Upper lobe of right lung (tissue), 1 donor: Measurements from ENCODE around the gene SMARCAL1. TPM values are rescaled to one million over a fixed set of nuclear protein-coding genes. Genes with fewer than 3 reads are reported as not detected.
"Not testable (repeated sequence)": the region's sequence is repeated elsewhere in the genome, so short reads cannot be mapped to it uniquely, and the experiment has no call there.

Experiments used
- ATAC-seq: fragments of 200-7000 bp; cut with Tn5 transposase; one replicate; pipeline ENCODE4 v1.9.1; 2020; ENCODE audit warnings: mild to moderate bottlenecking, moderate library complexity
- DNase-seq: peaks from one replicate; pipeline ENCODE4 v3.0.0-alpha.2; 2020
- H3K27ac ChIP-seq: fragments of 200-600 bp; one replicate; pipeline ENCODE4 v1.8.0; 2022
- H3K27me3 ChIP-seq: fragments of 200-600 bp; one replicate; pipeline ENCODE4 v1.8.0; 2022; ENCODE audit warnings: mild to moderate bottlenecking
- H3K36me3 ChIP-seq: fragments of 200-600 bp; one replicate; pipeline ENCODE4 v1.8.0; 2022
- H3K4me1 ChIP-seq: fragments of 200-600 bp; one replicate; pipeline ENCODE4 v1.8.0; 2022
- H3K4me3 ChIP-seq: fragments of 200-600 bp; one replicate; pipeline ENCODE4 v1.8.0; 2022; ENCODE audit warnings: mild to moderate bottlenecking
- H3K9me3 ChIP-seq: fragments of 200-600 bp; one replicate; pipeline ENCODE4 v1.8.0; 2022
- CTCF ChIP-seq: fragments of 200-600 bp; IDR thresholded peaks from one replicate; pipeline ENCODE4 v1.8.0; 2022; ENCODE audit warnings: antibody characterized with exemption
- intact Hi-C: fragments of 100-400 bp; cut with DNase I; formaldehyde crosslinking; loops from one replicate; pipeline ENCODE4 v1.11.0; 2022
- total RNA-seq: library from RNA; stranded (reverse); fragmentation: NEBNext Ultra II Directional; extraction: Animal tissue kit (Norgen Biotek cat#: 25700); gene quantifications from one replicate; pipeline ENCODE4 v1.2.1, GENCODE V29; 2021
- donor health status: DM: no; HTN: yes; CAD: no; lungs with severe emphysema.

The SMARCAL1 gene
- total RNA-seq, 1 donor from 2014 or later, result 16.7 TPM

DNA sequence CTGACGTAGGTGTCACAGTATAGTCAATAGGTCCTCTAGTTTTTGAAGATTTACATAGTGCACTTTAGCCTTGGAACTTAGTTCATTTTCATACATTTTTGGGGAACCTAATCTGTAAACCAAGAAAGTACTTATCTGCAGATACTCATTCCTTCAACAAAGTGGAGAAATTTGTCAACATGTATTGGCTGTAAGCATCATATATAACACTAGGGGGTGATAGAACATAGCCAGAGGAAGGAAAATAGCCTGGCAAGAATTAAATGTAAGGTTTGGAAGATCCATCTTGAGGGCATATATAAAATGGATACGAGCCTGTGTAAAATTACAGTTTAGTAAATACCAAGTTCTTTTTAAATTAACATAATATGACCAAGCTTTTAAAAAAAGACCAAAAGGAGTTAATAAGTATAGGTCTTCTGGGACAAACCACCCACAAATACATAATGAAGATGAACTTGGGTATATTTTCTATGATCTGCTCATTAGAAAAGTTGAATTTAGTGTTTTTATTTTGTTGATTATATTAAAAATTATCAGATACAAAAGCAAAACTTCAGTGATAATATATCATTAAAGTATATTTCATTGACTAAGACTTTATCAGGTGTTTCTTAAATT, 104.6 kb downstream of the SMARCAL1 start:
- Histone ChIP-seq H3K4me1 (no peaks in the 10 kb centered on the region), H3K27me3 (no peaks in the 10 kb centered on the region), H3K27ac (no peak overlapping the region), H3K36me3 (no peaks in the 10 kb centered on the region), H3K4me3 (no peak overlapping the region), H3K9me3 (no peaks in the 10 kb centered on the region)
- DNase-seq (no peak), ATAC-seq (peak; percentile 57)
- intact Hi-C loops, result loop anchor here (5.0 kb wide), 1 partner anchor 150 kb away; no protein-coding TSS in a partner anchor
- TF ChIP-seq CTCF, result peak; percentile 71

DNA sequence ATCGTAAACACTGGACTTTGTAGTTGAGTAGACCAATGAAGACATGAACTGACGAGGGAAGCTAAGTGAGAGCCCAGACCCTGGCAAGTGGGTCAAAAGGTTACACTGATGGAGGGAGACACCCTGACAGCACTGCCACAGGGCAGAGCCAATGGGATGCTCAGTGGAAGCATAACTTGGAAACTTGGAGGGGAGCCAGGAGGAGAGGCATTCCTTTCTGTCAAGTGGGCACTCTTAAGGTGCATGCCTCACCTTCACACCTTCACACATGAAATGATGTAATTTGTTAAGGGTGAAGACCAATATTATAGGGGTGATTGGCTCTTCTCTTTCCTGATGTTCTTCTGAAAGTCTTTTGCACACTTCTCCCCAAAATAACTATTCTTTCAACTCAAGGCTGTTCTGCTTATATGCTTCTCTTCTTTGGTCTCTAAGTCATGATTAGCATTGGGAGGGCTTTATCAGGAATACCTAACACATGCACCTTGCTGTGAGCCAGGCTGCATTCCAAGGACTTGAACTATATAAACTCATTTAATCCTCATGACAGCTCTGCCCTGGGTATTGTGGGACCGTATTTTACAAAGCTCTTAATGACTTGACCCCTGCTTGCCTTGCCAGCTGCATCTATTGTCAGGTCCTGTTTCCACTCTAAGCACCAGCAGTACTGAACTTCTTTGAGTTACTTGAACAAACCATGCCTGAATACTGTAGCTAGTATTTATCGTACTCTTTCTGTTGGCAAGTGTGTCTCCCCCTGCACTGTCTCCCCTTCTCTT, 105.4 kb downstream of the SMARCAL1 start:
- Histone ChIP-seq H3K36me3 (no peaks in the 10 kb centered on the region), H3K4me1 (no peaks in the 10 kb centered on the region), H3K27ac (no peak overlapping the region), H3K9me3 (no peaks in the 10 kb centered on the region), H3K27me3 (no peaks in the 10 kb centered on the region), H3K4me3 (no peak overlapping the region)
- DNase-seq (no peak), ATAC-seq (peak; percentile 61)
- no peak for TF ChIP-seq CTCF
- intact Hi-C loops, result loop anchor here (5.0 kb wide), 1 partner anchor 150 kb away; no protein-coding TSS in a partner anchor

- intact Hi-C loops, result loop anchor here (5.0 kb wide), 1 partner anchor 149 kb away; no protein-coding TSS in a partner anchor
- not testable (repeated sequence) for H3K4me3 ChIP-seq, H3K4me1 ChIP-seq, H3K36me3 ChIP-seq, DNase-seq, H3K27ac ChIP-seq, H3K9me3 ChIP-seq, H3K27me3 ChIP-seq, ATAC-seq
Measured at GRCh38 chr2:216518566-216519119, 106.4 kb downstream of the SMARCAL1 start.

DNA sequence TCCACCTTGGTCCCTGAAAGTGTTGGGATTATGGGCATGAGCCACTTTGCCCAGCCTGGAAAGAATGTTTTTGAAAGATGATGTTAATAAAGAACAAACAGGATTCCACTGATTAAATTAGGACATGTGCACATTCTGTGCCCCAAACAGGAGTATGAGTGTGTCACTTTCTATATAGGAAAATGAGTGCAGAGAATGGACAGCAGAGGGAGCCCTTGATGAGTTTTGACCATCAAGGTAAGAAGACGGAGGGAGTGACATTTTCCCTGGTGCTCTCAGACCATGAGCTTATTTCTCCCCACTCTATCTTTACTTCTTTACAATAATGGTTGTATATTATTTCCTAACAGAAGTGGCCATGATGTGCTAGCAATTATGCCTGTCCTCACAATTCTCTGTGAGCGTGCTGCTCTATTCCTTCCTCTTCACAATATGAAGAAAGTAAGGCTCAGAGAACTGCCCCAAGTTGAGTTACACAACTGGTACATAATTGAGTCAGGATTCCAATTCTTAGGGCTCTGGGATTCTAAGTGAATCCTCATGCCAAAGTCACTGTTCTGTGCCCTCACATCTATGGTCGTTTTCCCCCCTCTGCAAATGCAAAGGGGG, 107.0 kb downstream of the SMARCAL1 start:
- no peak overlapping the region for H3K4me3 ChIP-seq
- H3K36me3 ChIP-seq, result no peaks in the 10 kb centered on the region
- DNase-seq (no peak), ATAC-seq (peak; percentile 86)
- H3K27ac ChIP-seq, result no peak overlapping the region
- no peaks in the 10 kb centered on the region for H3K9me3 ChIP-seq
- intact Hi-C loops, result loop anchor here (5.0 kb wide), 1 partner anchor 148 kb away; no protein-coding TSS in a partner anchor
- H3K4me1 ChIP-seq, result no peaks in the 10 kb centered on the region
- H3K27me3 ChIP-seq, result no peaks in the 10 kb centered on the region
- peak; percentile 85 for TF ChIP-seq CTCF

DNA sequence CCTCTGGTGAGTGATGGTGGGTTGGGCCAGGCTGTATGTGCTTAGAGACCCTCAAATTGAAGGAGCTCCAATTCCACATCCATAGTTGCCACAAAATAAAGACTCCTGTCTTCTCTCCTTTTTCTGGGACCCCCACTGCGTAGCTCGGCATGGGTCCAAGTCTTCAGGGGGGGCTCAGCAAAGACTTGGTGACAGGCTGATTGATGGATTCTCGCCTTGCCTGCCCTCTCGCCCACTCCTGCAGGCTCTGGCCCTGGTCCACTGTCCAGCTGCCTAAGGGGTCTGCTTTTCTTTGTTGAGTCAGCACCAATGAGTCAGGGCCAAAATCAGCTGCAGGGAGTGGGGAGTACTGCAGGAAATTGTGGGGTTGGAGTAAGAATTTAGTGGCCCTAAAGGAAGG, 107.8 kb downstream of the SMARCAL1 start:
- no peaks in the 10 kb centered on the region for H3K36me3 ChIP-seq
- ATAC-seq, result no peak
- H3K4me3 ChIP-seq, result no peak overlapping the region
- H3K4me1 ChIP-seq, result no peaks in the 10 kb centered on the region
- intact Hi-C loops, result no loop called here
- H3K27me3 ChIP-seq, result no peaks in the 10 kb centered on the region
- no peak overlapping the region for H3K27ac ChIP-seq
- no peak for DNase-seq
- H3K9me3 ChIP-seq, result no peaks in the 10 kb centered on the region
- no peak for TF ChIP-seq CTCF
